HCT116 (cell line): ENCODE data around the gene REXO5. TPM values are rescaled to one million over a fixed set of nuclear protein-coding genes. Genes with fewer than 3 reads are reported as not detected.

Source experiments
- ATAC-seq: fragments of 200-7000 bp; cut with Tn5 transposase; 2 replicates; pipeline ENCODE4 v1.9.1; 2020; ENCODE audit warnings: mild to moderate bottlenecking, moderate library complexity
- BruUV-seq: library from RNA; stranded (reverse); fragments of 400-500 nt; replicated peaks from 2 replicates; lab custom pipeline; 2021; lab: Mats Ljungman, UMichigan
- CTCF ChIA-PET: fragments of 300-600 bp; sonication (Branson Sonifier 250); formaldehyde crosslinking; loops from one replicate; lab custom pipeline; 2021; ENCODE audit warnings: antibody characterized with exemption; lab: Charles Lee
- POLR2A ChIA-PET: fragments of 300-600, 350-600 bp; sonication (Branson Sonifier 250); formaldehyde crosslinking; loops from one replicate; lab custom pipeline; 2021; ENCODE audit warnings: antibody characterized with exemption; lab: Charles Lee
- RAD21 ChIA-PET, 2 experiments: fragments of 300-600 bp; sonication (Branson Sonifier 250); formaldehyde crosslinking; loops; one replicate each; lab custom pipeline; 2023; ENCODE audit warnings: low total read pairs in 2 of 2; ENCODE audit not compliant: uncharacterized antibody in 2 of 2, unreplicated experiment in 2 of 2, low non-redundant PET in 1 of 2; lab: Charles Lee
- DNase-seq: peaks from one replicate; pipeline ENCODE4 v3.0.0-alpha.2; 2010; ENCODE audit warnings: low read depth, low spot score
- H2AFZ ChIP-seq: fragments of 200-600 bp; shearing (Covaris generic), sonication (generic); 2 replicates; pipeline ENCODE4 v1.6.1; 2017; ENCODE audit warnings: low read depth, mixed run types, mixed read lengths, antibody characterized with exemption, low read length; ENCODE audit not compliant: poor library complexity, severe bottlenecking
- H3K27ac ChIP-seq: 2 replicates; pipeline ENCODE4 v1.5.1; 2012; ENCODE audit warnings: low read depth, low read length
- H3K27me3 ChIP-seq: fragments of 200-600 bp; sonication (generic); 2 replicates; pipeline ENCODE4 v1.6.1; 2016; ENCODE audit warnings: mixed run types, low read length, mixed read lengths; ENCODE audit not compliant: insufficient read depth
- H3K36me3 ChIP-seq, 2 experiments: fragments of 200-500 bp in 1 of 2; fragments of 200-600 bp in 1 of 2; sonication (Bioruptor generic) in 1 of 2; sonication (generic) in 1 of 2; 2 replicates each; pipeline versions ENCODE4 v1.5.1 to v1.6.1; 2014 to 2016; ENCODE audit warnings: low read length in 2 of 2, inconsistent platforms in 1 of 2, mixed read lengths in 1 of 2, mixed run types in 1 of 2; ENCODE audit not compliant: insufficient read depth in 2 of 2, control insufficient read depth in 1 of 2
- H3K4me1 ChIP-seq, 2 experiments: fragments of 200-600 bp in 1 of 2; sonication (generic) in 1 of 2; 2 replicates each; pipeline versions ENCODE4 v1.5.1 to v1.6.1; 2012 to 2017; ENCODE audit warnings: low read length in 2 of 2, inconsistent platforms in 1 of 2, mild to moderate bottlenecking in 1 of 2, mixed read lengths in 1 of 2, mixed run types in 1 of 2, moderate library complexity in 1 of 2; ENCODE audit not compliant: insufficient read depth in 2 of 2, control insufficient read depth in 1 of 2
- H3K4me2 ChIP-seq: fragments of 200-600 bp; sonication (generic); 2 replicates; pipeline ENCODE4 v1.6.1; 2017; ENCODE audit warnings: mixed run types, low read length, mixed read lengths
- H3K4me3 ChIP-seq, 2 experiments: fragments of 200-600 bp in 1 of 2; sonication (generic) in 1 of 2; replicated peaks in 1 of 2; 2 replicates each; pipeline ENCODE4 v1.5.1; 2011 to 2016; ENCODE audit warnings: low read length in 2 of 2, control low read depth in 1 of 2, low read depth in 1 of 2, mild to moderate bottlenecking in 1 of 2, mixed read lengths in 1 of 2, mixed run types in 1 of 2
- H3K79me2 ChIP-seq: fragments of 200-600 bp; sonication (generic); 2 replicates; pipeline ENCODE4 v1.6.1; 2017; ENCODE audit warnings: mild to moderate bottlenecking, mixed run types, low read length, moderate library complexity, mixed read lengths; ENCODE audit not compliant: insufficient read depth
- H3K9ac ChIP-seq: fragments of 200-600 bp; sonication (generic); 2 replicates; pipeline ENCODE4 v1.6.1; 2016; ENCODE audit warnings: low read length, mixed read lengths
- H3K9me2 ChIP-seq: fragments of 200-600 bp; sonication (generic), shearing (Covaris generic); 2 replicates; pipeline ENCODE4 v1.6.1; 2017; ENCODE audit warnings: mixed run types, mild to moderate bottlenecking, moderate library complexity; ENCODE audit not compliant: insufficient read depth
- H3K9me3 ChIP-seq, 2 experiments: fragments of 200-500 bp in 1 of 2; fragments of 200-600 bp in 1 of 2; sonication (Bioruptor generic) in 1 of 2; sonication (generic) in 1 of 2; 2 replicates each; pipeline ENCODE4 v1.6.1; 2014 to 2017; ENCODE audit warnings: low read length in 2 of 2, mixed read lengths in 2 of 2, inconsistent platforms in 1 of 2, low read depth in 1 of 2, mild to moderate bottlenecking in 1 of 2, mixed run types in 1 of 2, moderate library complexity in 1 of 2; ENCODE audit not compliant: control insufficient read depth in 1 of 2, insufficient read depth in 1 of 2
- H4K20me1 ChIP-seq: fragments of 200-600 bp; sonication (generic), shearing (Covaris generic); 2 replicates; pipeline ENCODE4 v1.6.1; 2017; ENCODE audit warnings: mixed run types, mild to moderate bottlenecking, moderate library complexity; ENCODE audit not compliant: insufficient read depth
- CEBPB ChIP-seq: IDR thresholded peaks from 2 replicates; pipeline ENCODE4 v1.6.1; 2012; ENCODE audit warnings: low read depth
- ELF1 ChIP-seq: IDR thresholded peaks from 2 replicates; pipeline ENCODE4 v1.6.1; 2012; ENCODE audit warnings: low read depth, borderline replicate concordance
- EZH2 ChIP-seq: fragments of 200-600 bp; sonication (generic); IDR thresholded peaks from 2 replicates; pipeline ENCODE4 v1.6.1; 2017; ENCODE audit warnings: antibody characterized with exemption, mixed run types
- JUND ChIP-seq: IDR thresholded peaks from 2 replicates; pipeline ENCODE4 v1.6.1; 2012
- POLR2A ChIP-seq: IDR thresholded peaks from 2 replicates; pipeline ENCODE4 v1.7.0; 2011; ENCODE audit warnings: borderline replicate concordance; ENCODE audit not compliant: insufficient read depth, insufficient read length; ENCODE audit errors: extremely low read depth
- RAD21 ChIP-seq: IDR thresholded peaks from 2 replicates; pipeline ENCODE4 v1.6.1; 2012; ENCODE audit warnings: low read depth, mild to moderate bottlenecking
- SIN3A ChIP-seq: IDR thresholded peaks from 2 replicates; pipeline ENCODE4 v1.6.1; 2012; ENCODE audit warnings: low read depth
- SP1 ChIP-seq: IDR thresholded peaks from 2 replicates; pipeline ENCODE4 v1.6.1; 2012; ENCODE audit warnings: low read depth
- SRF ChIP-seq: IDR thresholded peaks from 2 replicates; pipeline ENCODE4 v1.6.1; 2012; ENCODE audit warnings: low read depth
- TCF7L2 ChIP-seq: IDR thresholded peaks from 2 replicates; pipeline ENCODE4 v1.7.0; 2011; ENCODE audit warnings: borderline replicate concordance, inconsistent platforms; ENCODE audit not compliant: insufficient read depth, insufficient read length; ENCODE audit errors: extremely low read depth
- YY1 ChIP-seq: IDR thresholded peaks from 2 replicates; pipeline ENCODE4 v1.6.1; 2011; ENCODE audit warnings: low read length, low read depth, moderate library complexity, mild to moderate bottlenecking; ENCODE audit not compliant: insufficient replicate concordance; ENCODE audit errors: extremely low read depth
- ZFX ChIP-seq: fragments of 450-650 bp; IDR thresholded peaks from 2 replicates; pipeline ENCODE4 v1.6.1; 2017
- ZNF274 ChIP-seq: fragments of 200-500 bp; sonication (Bioruptor generic); IDR thresholded peaks from 2 replicates; pipeline ENCODE4 v1.6.1; 2014; ENCODE audit warnings: mild to moderate bottlenecking, low read depth, low read length, inconsistent platforms
- intact Hi-C: fragments of 100-400 bp; cut with micrococcal nuclease; formaldehyde crosslinking; loops from 2 replicates; pipeline ENCODE4 v1.10.0; 2022
- total RNA-seq: library from RNA; stranded (reverse); gene quantifications from one replicate; pipeline ENCODE4 v1.2.1, GENCODE V29; 2021; ENCODE audit not compliant: unreplicated experiment
- TF ChIP-seq, protein P1 (sequence below): IDR thresholded peaks from 2 replicates; pipeline ENCODE4 v1.6.1; 2012; ENCODE audit warnings: low read depth
- TF ChIP-seq, protein P2 (sequence below), 3 experiments: fragments of 200-600 bp in 1 of 3; sonication (generic) in 1 of 3; IDR thresholded peaks in 2 of 3; conservative IDR thresholded peaks in 1 of 3; 2 replicates each; pipeline ENCODE4 v1.5.1; 2012 to 2017; ENCODE audit warnings: low read depth in 2 of 3, low read length in 2 of 3, antibody characterized with exemption in 1 of 3, borderline replicate concordance in 1 of 3, control low read depth in 1 of 3, mild to moderate bottlenecking in 1 of 3, mixed read lengths in 1 of 3, mixed run types in 1 of 3, moderate library complexity in 1 of 3; ENCODE audit not compliant: insufficient read depth in 1 of 3

REXO5 gene
- total RNA-seq, 1 experiment from 2014 or later: 10.5 TPM

DNA sequence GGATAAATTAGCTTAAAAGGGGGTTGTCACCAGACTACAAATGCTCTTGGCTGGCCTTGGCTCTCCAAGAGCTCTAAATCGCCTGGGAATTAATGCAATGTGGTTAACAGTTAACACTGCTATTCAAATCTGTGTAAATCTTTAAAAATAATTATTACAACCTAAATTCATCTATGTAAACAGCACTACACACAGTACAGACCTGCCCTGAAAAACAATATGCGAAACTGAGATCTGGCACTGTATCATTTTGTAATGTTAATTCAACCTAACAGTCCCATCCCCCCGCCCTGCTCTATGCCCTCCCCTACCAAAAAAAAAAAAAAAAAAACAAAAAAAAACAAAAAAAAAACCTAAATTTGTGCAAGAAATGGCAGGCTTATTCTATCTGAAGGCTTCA is 52.9 kb downstream of the REXO5 start:
- Histone ChIP-seq H3K9me2 (no peaks in the 10 kb centered on the region), H3K79me2 (peaks cover 21% of the 10 kb centered on the region), H2AFZ (no peak overlapping the region), H3K4me2 (no peak overlapping the region), H3K27me3 (no peaks in the 10 kb centered on the region), H3K36me3 (peaks cover 5 to 19% of the 10 kb centered on the region in 2 experiments; a peak in 3 of 4 replicates), H3K9ac (no peak overlapping the region), H3K4me1 (0 out of 4 replicates have a peak, but pooled peaks cover 0 to 4% of the 10 kb centered on the region in 2 experiments), H3K4me3 (no peak overlapping the region), H3K27ac (no peak overlapping the region), H4K20me1 (no peaks in the 10 kb centered on the region), H3K9me3 (no peaks in the 10 kb centered on the region)
- RAD21 ChIA-PET: no interaction called here
- CTCF ChIA-PET: no interaction called here
- no peak for ATAC-seq
- intact Hi-C loops: no loop called here
- POLR2A ChIA-PET: interaction anchor here (0.7 kb wide), 1 partner anchor 67 kb away, joined by 3 read pairs; no protein-coding TSS in a partner anchor
- no TSS peak for BruUV-seq
- no peak for TF ChIP-seq POLR2A
- TF ChIP-seq EZH2: no peak
- TF ChIP-seq SP1: no peak
- TF ChIP-seq SIN3A: no peak
- no peak for TF ChIP-seq JUND
- TF ChIP-seq, protein P1, sequence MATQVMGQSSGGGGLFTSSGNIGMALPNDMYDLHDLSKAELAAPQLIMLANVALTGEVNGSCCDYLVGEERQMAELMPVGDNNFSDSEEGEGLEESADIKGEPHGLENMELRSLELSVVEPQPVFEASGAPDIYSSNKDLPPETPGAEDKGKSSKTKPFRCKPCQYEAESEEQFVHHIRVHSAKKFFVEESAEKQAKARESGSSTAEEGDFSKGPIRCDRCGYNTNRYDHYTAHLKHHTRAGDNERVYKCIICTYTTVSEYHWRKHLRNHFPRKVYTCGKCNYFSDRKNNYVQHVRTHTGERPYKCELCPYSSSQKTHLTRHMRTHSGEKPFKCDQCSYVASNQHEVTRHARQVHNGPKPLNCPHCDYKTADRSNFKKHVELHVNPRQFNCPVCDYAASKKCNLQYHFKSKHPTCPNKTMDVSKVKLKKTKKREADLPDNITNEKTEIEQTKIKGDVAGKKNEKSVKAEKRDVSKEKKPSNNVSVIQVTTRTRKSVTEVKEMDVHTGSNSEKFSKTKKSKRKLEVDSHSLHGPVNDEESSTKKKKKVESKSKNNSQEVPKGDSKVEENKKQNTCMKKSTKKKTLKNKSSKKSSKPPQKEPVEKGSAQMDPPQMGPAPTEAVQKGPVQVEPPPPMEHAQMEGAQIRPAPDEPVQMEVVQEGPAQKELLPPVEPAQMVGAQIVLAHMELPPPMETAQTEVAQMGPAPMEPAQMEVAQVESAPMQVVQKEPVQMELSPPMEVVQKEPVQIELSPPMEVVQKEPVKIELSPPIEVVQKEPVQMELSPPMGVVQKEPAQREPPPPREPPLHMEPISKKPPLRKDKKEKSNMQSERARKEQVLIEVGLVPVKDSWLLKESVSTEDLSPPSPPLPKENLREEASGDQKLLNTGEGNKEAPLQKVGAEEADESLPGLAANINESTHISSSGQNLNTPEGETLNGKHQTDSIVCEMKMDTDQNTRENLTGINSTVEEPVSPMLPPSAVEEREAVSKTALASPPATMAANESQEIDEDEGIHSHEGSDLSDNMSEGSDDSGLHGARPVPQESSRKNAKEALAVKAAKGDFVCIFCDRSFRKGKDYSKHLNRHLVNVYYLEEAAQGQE: no peak
- TF ChIP-seq RAD21: no peak
- TF ChIP-seq TCF7L2: no peak
- no peak for TF ChIP-seq YY1
- TF ChIP-seq SRF: no peak
- no peak for TF ChIP-seq ZFX
- TF ChIP-seq CEBPB: no peak
- no peak for TF ChIP-seq ZNF274
- TF ChIP-seq ELF1: no peak
- TF ChIP-seq, protein P2, sequence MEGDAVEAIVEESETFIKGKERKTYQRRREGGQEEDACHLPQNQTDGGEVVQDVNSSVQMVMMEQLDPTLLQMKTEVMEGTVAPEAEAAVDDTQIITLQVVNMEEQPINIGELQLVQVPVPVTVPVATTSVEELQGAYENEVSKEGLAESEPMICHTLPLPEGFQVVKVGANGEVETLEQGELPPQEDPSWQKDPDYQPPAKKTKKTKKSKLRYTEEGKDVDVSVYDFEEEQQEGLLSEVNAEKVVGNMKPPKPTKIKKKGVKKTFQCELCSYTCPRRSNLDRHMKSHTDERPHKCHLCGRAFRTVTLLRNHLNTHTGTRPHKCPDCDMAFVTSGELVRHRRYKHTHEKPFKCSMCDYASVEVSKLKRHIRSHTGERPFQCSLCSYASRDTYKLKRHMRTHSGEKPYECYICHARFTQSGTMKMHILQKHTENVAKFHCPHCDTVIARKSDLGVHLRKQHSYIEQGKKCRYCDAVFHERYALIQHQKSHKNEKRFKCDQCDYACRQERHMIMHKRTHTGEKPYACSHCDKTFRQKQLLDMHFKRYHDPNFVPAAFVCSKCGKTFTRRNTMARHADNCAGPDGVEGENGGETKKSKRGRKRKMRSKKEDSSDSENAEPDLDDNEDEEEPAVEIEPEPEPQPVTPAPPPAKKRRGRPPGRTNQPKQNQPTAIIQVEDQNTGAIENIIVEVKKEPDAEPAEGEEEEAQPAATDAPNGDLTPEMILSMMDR (IDR thresholded peaks at IDR 0.05 in 2 of 3, conservative IDR thresholded peaks at IDR 0.05 in 1 of 3; ENCODE audit: borderline replicate concordance in 1 of 3, insufficient read depth in 1 of 3, low read depth in 2 of 3, low read length in 2 of 3): no peak
- no peak for DNase-seq
